ENCODE data around the gene HIPK2.
A peak's percentile ranks its signal among the peaks of the same experiment; 100 is the strongest.

HIPK2 gene

DNA sequence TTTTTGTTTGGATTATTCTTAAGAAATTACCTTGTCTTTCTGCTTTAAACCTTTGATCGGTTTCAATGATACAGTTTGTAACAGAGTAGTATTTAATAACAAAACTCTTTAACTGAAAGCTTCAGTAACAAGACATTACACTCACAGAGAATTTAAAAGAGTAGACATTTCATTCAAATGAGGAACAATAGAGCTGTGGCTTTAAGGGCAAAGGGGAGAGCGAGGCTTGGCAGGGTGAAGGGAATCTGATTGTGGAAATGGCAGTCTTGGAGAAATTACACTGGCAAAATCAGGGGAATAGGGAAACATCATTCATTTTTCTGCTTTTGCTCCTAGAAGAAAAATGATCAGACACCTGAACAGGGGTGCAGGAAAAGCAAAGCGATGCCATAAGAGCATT lies 5.1 kb upstream of the HIPK2 start:
- DNase-seq = no peak

GRCh38 chr7:139777133-139777891 lies 486 bp downstream of the HIPK2 start:
- peak; percentile 60 for DNase-seq

DNA sequence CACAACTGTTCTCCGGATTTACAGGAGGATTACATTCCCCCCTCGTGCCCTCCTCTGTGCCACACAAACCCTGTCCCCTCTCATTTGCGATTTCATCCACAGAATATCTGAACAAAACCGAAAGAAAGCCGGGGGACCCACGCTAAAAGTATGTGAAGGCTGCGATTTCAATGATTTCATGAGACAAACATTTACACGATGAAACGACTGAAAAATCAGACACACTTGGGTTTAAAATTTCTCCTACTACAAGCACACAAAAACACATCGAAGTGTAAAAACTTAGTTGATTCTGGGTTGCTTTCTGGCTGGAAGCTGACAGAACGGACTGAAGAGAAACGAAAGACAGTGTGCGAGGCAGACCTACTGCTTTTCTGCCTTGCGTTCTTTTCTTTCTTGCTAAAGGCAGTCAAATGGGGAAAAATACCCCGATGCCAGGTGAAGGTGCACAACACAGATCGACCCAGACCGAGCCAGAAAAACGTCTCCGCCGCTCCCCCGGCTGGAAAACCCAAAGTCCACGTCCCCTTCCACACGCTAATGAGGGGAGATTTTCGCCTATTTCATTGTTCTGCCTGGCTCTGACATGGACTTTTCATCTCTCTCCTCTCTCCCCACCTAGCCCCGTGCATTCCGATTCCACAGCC lies 1.2 kb downstream of the HIPK2 start:
- DNase-seq = peak; percentile 43

- peak; percentile 51 for DNase-seq
Observed at GRCh38 chr7:139775829-139776266, 1.9 kb downstream of the HIPK2 start.

DNA sequence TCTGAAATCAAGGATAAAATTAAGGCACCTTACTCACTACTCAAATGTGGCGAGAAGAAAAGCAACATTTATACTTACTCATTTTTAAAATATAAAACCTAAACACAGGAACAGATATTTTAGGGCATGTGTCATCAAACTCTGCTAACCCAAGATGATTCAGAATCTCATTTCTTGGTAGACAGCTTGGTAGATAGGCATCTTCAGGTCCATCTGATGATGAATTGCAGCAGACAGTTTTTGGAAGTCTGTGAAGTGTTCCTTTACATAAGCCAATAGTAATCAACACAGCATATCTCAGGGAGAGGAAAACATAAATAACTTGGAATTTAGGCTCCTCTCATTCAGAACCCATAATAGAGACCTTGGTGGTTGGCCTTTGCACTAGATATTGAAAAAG lies 3.4 kb downstream of the HIPK2 start:
- DNase-seq = no peak

DNA sequence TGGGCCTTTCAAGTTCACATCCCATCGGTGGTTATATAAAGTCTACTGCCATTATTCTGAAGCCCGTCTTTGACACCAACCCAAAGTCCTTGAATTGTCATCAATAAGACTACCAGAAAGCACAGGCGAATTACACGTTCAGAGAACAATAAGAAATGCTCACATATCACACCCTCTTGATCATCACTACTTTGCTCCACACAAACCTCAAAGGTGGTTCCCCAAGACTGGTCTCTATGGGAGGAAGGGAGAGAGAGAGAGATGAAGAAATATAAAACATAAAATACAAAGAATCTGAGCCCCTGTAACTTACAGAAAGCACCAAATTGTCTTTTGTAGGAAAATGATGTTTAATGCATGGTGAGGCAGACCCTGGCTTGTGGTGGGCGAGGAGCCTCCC lies 4.4 kb downstream of the HIPK2 start:
- DNase-seq = no peak

- DNase-seq = no peak
Observed at GRCh38 chr7:139772873-139773272, 4.9 kb downstream of the HIPK2 start.

DNA sequence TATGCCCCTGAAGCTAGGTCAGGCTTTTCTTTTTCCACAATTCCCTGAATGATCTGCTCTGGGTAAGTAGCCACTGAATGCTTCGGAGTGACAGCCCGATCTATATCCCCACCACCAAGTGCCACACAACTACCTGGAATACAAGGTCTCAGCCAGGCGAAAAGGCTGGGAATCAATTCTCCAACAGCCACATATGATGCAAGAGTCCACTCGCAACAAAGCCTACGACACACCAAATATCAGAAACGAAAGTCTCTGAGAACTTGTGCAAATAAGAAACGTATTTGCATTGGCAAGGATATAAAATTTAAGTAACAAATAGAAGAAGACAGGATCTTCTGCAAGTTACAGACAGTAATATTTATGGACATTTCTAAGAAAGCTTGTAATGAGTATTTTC lies 5.7 kb downstream of the HIPK2 start:
- DNase-seq = no peak

DNA sequence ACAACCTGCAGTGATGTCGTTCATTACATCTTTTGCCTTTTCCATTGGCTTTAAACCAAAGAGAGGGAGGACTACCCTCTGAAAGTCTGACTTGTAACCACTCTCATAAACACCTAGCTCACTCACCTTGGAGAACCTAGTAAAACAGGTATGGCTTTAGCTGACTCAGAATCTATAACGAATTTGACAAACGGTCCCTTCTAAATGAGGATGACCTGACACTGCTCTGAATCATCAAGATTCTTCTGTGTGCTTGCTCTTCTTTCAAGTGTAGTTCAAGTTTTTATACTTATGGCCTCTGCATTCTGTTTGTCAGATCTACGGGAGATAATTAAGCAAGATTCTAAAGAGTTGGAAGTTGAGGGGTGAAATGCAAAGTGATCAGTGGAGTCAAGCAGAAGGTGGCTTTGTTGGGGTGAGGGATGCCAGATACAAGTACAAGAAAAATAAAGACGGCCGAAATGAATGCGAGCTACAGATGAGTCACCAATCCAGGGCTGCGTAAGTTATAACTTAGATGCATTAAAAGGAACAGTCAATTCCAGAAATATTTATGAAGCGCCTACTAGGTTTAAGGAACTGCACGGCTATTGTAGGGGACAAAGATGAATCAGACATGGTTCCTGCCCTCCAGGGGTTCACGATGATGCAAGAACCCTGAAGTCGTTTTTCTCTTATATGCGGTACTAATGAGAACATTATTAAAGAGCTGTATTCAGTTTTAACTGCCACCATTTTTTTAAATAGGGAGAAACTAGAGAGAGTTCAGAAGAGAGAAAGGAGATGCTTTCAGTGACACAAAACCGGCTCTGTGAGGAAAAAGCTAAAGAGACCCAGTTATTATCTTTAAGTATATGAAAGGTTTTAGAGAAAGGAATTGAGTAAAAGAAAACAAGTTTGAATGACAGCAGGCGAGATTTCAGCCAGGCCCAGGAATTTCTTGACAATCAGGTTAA lies 6.5 kb downstream of the HIPK2 start:
- no peak for DNase-seq

- no peak for DNase-seq
Observed at GRCh38 chr7:139769761-139770160, 8.0 kb downstream of the HIPK2 start.

- DNase-seq = no peak
Observed at GRCh38 chr7:139769066-139769465, 8.7 kb downstream of the HIPK2 start.

DNA sequence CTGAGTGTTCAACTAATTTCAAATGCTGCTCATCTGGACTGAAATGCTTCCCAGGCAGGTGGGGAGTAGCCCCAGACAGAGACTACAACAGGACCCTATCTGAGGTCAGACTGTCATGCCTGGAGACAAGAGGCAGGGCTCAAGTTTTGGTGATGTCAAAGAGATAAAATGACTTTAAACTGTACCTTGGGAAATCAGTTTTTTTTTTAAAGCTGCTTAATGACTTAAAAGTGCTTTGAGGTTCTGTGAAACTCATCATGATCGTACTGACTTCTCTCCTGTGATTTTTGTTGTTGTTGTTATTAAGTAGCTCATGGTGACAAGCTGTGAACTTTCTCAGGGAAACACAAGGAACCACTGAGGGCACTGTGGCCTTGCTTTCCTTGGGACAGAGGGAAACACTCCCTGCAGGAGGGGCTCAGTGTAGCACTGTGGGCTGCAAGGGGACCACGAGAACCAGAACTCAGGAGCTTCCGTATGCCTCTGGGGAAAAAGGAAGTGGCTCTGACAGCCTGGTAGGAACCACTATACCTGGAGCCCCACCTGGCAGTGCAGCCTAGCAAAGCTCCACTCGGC lies 9.5 kb downstream of the HIPK2 start:
- DNase-seq = peak; percentile 22

- DNase-seq = no peak
Observed at GRCh38 chr7:139767561-139767982, 10.2 kb downstream of the HIPK2 start.

GRCh38 chr7:139765143-139765542 lies 12.7 kb downstream of the HIPK2 start:
- no peak for DNase-seq

GRCh38 chr7:139763330-139763729 lies 14.5 kb downstream of the HIPK2 start:
- DNase-seq = no peak

DNA sequence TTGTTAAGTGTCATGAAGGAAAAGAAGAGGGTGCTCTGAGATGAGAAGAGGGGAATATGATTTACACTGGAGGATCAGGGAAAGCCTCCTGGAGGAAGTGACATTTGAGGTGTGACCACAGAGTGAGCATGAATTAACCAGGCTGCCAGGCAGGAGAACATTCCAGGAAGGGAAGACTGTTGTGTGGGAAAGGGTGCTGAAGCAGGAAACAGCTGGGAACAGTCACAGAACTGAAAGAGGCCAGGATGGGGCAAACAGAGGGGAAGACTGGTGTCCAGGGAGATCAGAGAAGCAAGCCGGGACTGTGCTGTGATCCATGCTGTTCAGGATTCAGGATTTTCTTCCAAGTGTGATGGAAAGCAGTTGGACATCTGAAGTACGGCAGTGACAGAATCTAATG lies 14.9 kb downstream of the HIPK2 start:
- DNase-seq = no peak

DNA sequence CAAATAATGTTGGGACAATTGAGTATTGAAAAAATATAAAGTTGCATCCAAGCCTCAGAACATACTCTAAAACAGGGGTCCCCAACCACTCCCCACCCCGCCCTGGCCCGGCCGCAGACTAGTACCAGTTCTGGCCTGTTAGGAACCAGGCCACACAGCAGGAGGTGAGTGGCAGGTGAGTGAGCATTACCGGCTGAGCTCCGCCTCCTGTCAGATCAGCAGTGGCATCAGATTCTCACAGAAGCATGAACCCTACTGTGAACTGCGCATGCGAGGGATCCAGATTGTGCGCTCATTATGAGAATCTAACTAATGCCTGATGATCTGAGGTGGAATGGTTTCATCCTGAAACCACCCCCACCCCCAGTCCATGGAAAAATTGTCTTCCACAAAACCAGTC lies 19.4 kb downstream of the HIPK2 start:
- no peak for DNase-seq

- DNase-seq = no peak
Observed at GRCh38 chr7:139757968-139758367, 19.8 kb downstream of the HIPK2 start.

- no peak for DNase-seq
Observed at GRCh38 chr7:139753693-139754111, 24.1 kb downstream of the HIPK2 start.

DNA sequence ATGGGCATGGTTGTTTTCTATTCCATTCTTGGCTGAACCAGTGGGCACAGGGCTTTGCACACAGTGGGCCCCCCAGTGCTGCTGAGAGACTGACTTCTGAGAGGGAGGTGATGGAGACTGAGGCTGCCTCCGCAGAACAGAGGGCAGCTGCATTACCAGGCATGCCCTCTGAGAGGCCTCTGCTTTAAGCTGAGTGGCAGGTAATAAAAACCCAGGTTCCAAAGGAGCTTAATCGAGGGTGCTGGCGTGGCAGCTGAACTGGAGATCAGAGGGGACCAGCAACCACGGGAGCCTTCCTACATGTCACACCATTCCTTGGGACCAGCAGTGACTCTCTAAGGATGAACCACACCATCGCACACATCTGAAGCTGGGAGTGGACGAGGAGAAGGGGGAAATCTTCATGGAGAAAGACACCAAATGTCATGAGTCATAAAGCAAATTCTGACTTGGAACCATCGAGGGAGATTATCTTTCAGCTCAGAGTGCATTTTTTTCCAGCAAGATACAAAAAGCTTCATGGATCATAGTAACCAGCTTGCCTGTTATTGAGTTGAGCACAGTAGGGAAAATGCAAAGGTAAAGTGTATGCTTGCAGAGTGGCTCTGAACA lies 24.6 kb downstream of the HIPK2 start:
- DNase-seq = no peak

GRCh38 chr7:139752604-139753003 lies 25.2 kb downstream of the HIPK2 start:
- DNase-seq = no peak

- no peak for DNase-seq
Observed at GRCh38 chr7:139752148-139752547, 25.6 kb downstream of the HIPK2 start.

All from activated T-cell treated with anti-CD3 and anti-CD28 coated beads, Interleukin-2, amount 50 U/mL, for 1 hour (primary cell).